Measurements from ENCODE around the gene PFDN4. TPM values are rescaled to one million over a fixed set of nuclear protein-coding genes. Genes with fewer than 3 reads are reported as not detected.

PFDN4 gene
- total RNA-seq, 1 experiment from 2014 or later = 90.1 TPM

DNA sequence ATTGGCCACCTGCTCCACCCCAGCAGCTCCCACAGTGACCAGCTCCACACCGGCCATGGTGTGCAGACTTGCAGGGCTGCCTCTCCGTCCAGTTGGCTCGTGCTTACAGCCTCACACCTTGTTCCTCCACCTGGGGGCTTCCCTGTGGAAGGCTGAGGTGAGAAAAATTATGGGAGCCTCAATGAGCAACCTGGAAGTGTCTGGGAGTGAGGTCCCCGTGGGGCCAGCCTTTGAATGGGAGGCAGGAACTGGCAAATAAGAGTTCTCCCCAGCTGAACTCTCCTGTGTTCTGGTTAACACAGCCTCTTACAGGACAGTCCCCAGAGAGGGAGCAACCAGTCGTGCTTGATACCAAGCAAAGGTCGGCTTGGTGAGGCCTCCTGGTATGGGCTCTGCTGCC, 3.8 kb upstream of the PFDN4 start:
- H3K4me3 Mint-ChIP-seq = no peak overlapping the region
- H3K27ac Mint-ChIP-seq = no peak overlapping the region

DNA sequence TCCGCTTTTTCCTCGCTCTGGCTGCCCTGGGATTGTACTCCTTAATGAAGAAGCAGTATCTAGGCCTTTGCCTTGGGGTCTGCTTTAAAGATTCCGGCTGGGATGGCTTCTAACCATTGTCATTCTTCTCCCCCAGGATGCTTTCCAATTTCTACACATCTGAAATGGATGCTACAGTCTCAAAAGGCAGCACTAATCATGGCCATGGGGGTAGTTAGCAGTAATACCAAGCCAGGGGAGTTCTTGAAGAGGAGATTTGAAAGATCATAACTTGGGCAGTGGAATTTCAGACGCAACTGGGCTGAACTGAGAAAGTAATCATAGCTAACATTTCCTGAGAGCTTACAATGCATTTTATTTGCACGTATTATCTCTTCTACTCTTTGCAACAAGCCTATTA, 3.4 kb upstream of the PFDN4 start:
- TF ChIP-seq NFATC4 (CRISPR knock-in tag; IDR thresholded peaks at IDR 0.05) (no peak), ZNF671 (CRISPR knock-in tag; IDR thresholded peaks at IDR 0.05) (no peak), PRRX2 (CRISPR knock-in tag; IDR thresholded peaks at IDR 0.05) (no peak)
- TF ChIP-seq, protein P1, sequence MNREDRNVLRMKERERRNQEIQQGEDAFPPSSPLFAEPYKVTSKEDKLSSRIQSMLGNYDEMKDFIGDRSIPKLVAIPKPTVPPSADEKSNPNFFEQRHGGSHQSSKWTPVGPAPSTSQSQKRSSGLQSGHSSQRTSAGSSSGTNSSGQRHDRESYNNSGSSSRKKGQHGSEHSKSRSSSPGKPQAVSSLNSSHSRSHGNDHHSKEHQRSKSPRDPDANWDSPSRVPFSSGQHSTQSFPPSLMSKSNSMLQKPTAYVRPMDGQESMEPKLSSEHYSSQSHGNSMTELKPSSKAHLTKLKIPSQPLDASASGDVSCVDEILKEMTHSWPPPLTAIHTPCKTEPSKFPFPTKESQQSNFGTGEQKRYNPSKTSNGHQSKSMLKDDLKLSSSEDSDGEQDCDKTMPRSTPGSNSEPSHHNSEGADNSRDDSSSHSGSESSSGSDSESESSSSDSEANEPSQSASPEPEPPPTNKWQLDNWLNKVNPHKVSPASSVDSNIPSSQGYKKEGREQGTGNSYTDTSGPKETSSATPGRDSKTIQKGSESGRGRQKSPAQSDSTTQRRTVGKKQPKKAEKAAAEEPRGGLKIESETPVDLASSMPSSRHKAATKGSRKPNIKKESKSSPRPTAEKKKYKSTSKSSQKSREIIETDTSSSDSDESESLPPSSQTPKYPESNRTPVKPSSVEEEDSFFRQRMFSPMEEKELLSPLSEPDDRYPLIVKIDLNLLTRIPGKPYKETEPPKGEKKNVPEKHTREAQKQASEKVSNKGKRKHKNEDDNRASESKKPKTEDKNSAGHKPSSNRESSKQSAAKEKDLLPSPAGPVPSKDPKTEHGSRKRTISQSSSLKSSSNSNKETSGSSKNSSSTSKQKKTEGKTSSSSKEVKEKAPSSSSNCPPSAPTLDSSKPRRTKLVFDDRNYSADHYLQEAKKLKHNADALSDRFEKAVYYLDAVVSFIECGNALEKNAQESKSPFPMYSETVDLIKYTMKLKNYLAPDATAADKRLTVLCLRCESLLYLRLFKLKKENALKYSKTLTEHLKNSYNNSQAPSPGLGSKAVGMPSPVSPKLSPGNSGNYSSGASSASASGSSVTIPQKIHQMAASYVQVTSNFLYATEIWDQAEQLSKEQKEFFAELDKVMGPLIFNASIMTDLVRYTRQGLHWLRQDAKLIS (CRISPR knock-in tag; IDR thresholded peaks at IDR 0.05; ENCODE audit: borderline replicate concordance) = no peak
- TF ChIP-seq, protein P2, sequence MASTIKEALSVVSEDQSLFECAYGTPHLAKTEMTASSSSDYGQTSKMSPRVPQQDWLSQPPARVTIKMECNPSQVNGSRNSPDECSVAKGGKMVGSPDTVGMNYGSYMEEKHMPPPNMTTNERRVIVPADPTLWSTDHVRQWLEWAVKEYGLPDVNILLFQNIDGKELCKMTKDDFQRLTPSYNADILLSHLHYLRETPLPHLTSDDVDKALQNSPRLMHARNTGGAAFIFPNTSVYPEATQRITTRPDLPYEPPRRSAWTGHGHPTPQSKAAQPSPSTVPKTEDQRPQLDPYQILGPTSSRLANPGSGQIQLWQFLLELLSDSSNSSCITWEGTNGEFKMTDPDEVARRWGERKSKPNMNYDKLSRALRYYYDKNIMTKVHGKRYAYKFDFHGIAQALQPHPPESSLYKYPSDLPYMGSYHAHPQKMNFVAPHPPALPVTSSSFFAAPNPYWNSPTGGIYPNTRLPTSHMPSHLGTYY (CRISPR knock-in tag; IDR thresholded peaks at IDR 0.05) = no peak
- no peaks in the 10 kb centered on the region for H3K36me3 Mint-ChIP-seq
- ChIA-PET CTCF (interaction anchor here (0.9 to 2.0 kb wide), 2 partner anchors 101 to 441 kb away, joined by 3 to 5 read pairs; no protein-coding TSS in a partner anchor), POLR2A (no interaction called here)
- peaks cover 27% of the 10 kb centered on the region for H3K4me1 Mint-ChIP-seq
- H3K9me3 Mint-ChIP-seq = no peaks in the 10 kb centered on the region
- H3K4me3 Mint-ChIP-seq = no peak overlapping the region
- H3K27ac Mint-ChIP-seq = no peak overlapping the region
- H3K27me3 Mint-ChIP-seq (ENCODE audit: low read depth) = no peaks in the 10 kb centered on the region
- ATAC-seq = no peak
- DNase-seq (ENCODE audit: low spot score) = no peak

More for the DNA sequence above, 3.8 kb upstream of the PFDN4 start:
- DNase-seq (ENCODE audit: low spot score) (no peak), ATAC-seq (no peak)
- Mint-ChIP-seq H3K27me3 (ENCODE audit: low read depth) (no peaks in the 10 kb centered on the region), H3K9me3 (no peaks in the 10 kb centered on the region), H3K4me1 (peaks cover 23% of the 10 kb centered on the region), H3K36me3 (no peaks in the 10 kb centered on the region)
- CTCF ChIA-PET = no interaction called here
- no peak for TF ChIP-seq CBFB (CRISPR knock-in tag; IDR thresholded peaks at IDR 0.05; ENCODE audit: low read depth)
- TF ChIP-seq, protein P3, sequence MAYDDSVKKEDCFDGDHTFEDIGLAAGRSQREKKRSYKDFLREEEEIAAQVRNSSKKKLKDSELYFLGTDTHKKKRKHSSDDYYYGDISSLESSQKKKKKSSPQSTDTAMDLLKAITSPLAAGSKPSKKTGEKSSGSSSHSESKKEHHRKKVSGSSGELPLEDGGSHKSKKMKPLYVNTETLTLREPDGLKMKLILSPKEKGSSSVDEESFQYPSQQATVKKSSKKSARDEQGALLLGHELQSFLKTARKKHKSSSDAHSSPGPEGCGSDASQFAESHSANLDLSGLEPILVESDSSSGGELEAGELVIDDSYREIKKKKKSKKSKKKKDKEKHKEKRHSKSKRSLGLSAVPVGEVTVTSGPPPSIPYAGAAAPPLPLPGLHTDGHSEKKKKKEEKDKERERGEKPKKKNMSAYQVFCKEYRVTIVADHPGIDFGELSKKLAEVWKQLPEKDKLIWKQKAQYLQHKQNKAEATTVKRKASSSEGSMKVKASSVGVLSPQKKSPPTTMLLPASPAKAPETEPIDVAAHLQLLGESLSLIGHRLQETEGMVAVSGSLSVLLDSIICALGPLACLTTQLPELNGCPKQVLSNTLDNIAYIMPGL (CRISPR knock-in tag; IDR thresholded peaks at IDR 0.05) = no peak
- POLR2A ChIA-PET = no interaction called here

DNA sequence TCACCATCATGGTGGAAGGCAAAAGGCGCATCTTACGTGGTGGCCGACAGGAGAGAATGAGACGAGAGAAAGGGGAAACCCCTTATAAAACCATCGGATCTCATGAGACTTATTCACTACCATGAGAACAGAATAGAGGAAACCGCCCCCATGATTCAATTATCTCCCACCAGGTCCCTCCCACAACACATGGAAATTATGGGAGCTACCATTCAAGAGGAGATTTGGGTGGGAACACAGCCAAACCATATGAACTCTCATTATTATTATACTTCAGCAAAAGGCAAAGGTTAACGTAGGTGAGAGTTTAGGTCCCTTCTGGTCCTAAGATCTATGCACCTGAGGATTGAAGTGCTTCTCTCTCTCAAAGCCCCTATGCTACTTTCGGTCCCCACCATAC, 2.4 kb upstream of the PFDN4 start:
- H3K27me3 Mint-ChIP-seq (ENCODE audit: low read depth) = no peaks in the 10 kb centered on the region
- H3K4me3 Mint-ChIP-seq = no peak overlapping the region
- H3K9me3 Mint-ChIP-seq = no peaks in the 10 kb centered on the region
- ATAC-seq = no peak
- TF ChIP-seq ZNF138 (CRISPR knock-in tag; conservative IDR thresholded peaks at IDR 0.05) = no peak
- TF ChIP-seq, protein P4, sequence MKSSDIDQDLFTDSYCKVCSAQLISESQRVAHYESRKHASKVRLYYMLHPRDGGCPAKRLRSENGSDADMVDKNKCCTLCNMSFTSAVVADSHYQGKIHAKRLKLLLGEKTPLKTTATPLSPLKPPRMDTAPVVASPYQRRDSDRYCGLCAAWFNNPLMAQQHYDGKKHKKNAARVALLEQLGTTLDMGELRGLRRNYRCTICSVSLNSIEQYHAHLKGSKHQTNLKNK (CRISPR knock-in tag; IDR thresholded peaks at IDR 0.05) = no peak
- TF ChIP-seq, protein P5, sequence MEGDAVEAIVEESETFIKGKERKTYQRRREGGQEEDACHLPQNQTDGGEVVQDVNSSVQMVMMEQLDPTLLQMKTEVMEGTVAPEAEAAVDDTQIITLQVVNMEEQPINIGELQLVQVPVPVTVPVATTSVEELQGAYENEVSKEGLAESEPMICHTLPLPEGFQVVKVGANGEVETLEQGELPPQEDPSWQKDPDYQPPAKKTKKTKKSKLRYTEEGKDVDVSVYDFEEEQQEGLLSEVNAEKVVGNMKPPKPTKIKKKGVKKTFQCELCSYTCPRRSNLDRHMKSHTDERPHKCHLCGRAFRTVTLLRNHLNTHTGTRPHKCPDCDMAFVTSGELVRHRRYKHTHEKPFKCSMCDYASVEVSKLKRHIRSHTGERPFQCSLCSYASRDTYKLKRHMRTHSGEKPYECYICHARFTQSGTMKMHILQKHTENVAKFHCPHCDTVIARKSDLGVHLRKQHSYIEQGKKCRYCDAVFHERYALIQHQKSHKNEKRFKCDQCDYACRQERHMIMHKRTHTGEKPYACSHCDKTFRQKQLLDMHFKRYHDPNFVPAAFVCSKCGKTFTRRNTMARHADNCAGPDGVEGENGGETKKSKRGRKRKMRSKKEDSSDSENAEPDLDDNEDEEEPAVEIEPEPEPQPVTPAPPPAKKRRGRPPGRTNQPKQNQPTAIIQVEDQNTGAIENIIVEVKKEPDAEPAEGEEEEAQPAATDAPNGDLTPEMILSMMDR (IDR thresholded peaks at IDR 0.05) = no peak
- TF ChIP-seq, protein P6, sequence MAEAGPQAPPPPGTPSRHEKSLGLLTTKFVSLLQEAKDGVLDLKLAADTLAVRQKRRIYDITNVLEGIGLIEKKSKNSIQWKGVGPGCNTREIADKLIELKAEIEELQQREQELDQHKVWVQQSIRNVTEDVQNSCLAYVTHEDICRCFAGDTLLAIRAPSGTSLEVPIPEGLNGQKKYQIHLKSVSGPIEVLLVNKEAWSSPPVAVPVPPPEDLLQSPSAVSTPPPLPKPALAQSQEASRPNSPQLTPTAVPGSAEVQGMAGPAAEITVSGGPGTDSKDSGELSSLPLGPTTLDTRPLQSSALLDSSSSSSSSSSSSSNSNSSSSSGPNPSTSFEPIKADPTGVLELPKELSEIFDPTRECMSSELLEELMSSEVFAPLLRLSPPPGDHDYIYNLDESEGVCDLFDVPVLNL (CRISPR knock-in tag; IDR thresholded peaks at IDR 0.05; ENCODE audit: borderline replicate concordance, low read depth) = no peak
- TF ChIP-seq JAZF1 (CRISPR knock-in tag; IDR thresholded peaks at IDR 0.05) = no peak
- POLR2A ChIA-PET = no interaction called here
- H3K4me1 Mint-ChIP-seq = peaks cover 29% of the 10 kb centered on the region
- CTCF ChIA-PET = interaction anchor here (0.9 to 2.0 kb wide), 3 partner anchors 102 to 440 kb away, joined by 3 to 5 read pairs (median 3); no protein-coding TSS in a partner anchor
- no peak overlapping the region for H3K27ac Mint-ChIP-seq
- no peak for DNase-seq (ENCODE audit: low spot score)
- peaks cover under 1% of the 10 kb centered on the region; the same call in 1 of the 2 replicates for H3K36me3 Mint-ChIP-seq

Data from WTC11 (cell line).